ENCODE measurements around the gene POLE.

Gene POLE

DNA sequence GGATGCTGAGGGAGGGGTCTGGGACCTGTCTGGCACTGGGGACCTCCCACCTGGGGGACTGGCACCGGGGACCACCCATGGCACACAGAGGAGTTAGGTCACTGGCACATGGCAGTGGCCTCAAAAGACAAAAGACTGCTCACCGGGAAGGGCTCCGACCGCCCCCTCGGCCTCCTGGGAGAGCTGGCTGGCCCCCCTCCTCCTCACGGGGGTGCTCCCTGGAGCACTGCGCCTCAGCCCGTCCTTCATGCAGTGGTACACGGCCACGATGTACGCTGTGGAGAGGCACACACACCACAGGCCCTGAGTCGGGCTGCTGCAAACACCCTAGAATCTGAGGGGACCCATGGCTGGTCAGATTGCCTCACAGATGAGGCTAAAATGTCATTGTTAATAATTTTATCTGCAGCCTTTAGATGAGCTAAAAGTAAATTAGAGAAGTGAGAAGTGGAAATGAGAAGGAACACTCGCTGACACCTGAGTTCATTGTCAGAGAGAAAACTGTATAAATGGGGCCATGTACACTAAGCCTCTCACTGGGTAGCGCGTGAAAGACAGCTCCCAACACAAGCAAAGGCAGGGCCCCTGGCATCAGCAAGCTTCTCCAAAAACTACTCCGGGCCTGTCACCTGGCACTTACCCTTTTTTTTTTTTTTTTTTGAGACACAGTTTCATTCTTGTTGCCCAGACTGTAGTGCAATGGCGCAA, 54.5 kb downstream of the POLE start:
- DNase-seq (ENCODE audit: low spot score) = no peak

- no peak for DNase-seq (ENCODE audit: low spot score)
Observed at GRCh38 chr12:132631666-132632065, 55.5 kb downstream of the POLE start.

DNA sequence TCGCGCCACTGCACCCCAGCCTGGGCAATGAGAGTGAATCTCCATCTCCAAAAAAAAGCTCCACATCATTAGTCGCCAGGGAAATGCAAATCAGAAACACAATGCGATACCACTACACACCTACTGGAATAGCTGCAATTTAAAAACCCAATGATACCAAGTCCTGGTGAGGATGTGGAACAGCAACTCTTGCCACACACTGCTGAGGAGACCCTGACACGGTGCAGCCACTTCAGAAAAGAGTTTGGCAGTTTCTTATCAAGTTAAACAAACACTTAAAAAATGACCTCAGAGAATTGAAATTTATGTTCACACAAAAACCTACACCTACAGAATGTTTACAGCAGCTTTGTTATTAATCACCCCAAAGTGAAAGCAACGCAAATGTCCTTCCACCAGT, 56.5 kb downstream of the POLE start:
- DNase-seq (ENCODE audit: low spot score) = no peak

GRCh38 chr12:132629330-132629729, 57.8 kb downstream of the POLE start:
- no peak for DNase-seq (ENCODE audit: low spot score)

- no peak for DNase-seq (ENCODE audit: low spot score)
Observed at GRCh38 chr12:132625731-132626430, 61.3 kb downstream of the POLE start.

DNA sequence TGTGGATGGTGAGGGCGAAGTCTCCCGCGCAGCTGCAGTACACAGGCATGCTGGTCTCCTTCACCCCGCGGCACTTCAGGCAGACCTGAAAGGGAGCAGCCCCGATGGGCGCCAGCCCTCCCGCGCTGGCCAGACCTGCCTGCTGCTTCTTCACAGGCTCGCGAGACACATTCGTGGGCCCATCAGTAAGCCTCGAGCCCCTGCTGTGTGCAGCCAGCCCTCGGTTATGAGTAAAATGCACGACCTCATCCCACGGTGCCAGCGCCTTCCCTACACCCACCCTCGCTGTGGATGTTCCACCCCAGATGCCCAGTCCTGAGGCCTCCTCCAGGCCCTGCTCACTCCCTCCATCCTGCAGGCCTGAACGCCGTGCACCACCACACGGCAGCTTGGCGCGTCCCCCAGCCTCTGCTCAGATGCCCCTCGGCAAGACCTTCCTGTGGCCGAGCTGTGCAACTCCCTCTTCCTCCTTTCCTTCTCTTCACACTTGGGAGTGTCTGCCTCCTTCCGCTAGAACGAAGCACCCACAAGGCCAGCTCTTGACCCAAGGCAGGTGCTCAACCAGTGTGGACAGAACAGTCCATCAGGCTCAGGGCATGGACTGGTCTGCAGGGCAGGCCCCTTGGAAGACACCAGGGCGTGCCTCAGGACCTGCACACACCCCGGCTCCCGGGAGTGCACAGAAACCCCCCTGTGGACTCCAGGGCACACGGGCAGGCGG, 62.1 kb downstream of the POLE start:
- DNase-seq (ENCODE audit: low spot score) = no peak

GRCh38 chr12:132624186-132624855, 62.8 kb downstream of the POLE start:
- DNase-seq (ENCODE audit: low spot score) = no peak

GRCh38 chr12:132623072-132623869, 63.9 kb downstream of the POLE start:
- no peak for DNase-seq (ENCODE audit: low spot score)

GRCh38 chr12:132622437-132623071, 64.6 kb downstream of the POLE start:
- no peak for DNase-seq (ENCODE audit: low spot score)

GRCh38 chr12:132621657-132622435, 65.3 kb downstream of the POLE start:
- no peak for DNase-seq (ENCODE audit: low spot score)

GRCh38 chr12:132620899-132621656, 66.1 kb downstream of the POLE start:
- no peak for DNase-seq (ENCODE audit: low spot score)

DNA sequence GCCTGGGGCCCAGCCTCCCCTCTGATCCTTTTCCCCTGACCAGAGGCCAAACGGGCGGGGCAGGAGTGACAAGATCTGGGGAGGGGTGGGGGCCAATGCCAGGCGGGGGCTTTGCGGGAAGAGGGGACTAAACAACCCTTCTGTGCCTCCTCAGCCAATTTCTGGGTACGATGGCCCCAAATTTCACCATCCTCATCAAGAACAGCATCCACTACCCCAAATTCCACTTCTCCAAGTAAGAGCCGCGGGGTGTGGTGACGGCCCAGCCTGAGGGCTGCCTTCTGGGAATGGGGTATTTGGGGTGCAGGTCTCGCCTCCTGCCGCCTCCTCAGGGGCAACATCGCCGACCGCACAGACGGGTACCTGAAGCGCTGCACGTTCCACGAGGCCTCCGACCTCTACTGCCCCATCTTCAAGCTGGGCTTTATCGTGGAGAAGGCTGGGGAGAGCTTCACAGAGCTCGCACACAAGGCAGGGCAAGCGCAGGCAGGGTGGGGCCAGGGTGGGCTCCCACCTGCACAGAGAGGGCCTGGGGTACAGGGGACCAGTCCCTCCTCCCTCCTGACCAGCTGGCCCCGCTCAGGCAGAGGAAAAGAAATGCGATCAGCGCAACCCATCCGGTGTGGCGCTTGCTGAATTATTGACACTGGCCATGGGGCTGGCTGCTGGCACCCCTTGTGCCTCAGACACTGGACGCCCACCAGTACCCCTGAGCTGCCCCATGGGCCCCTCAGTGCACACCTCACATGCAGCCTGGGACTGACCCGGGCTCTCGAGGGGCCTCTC, 66.8 kb downstream of the POLE start:
- DNase-seq (ENCODE audit: low spot score) = no peak

GRCh38 chr12:132619386-132620112, 67.6 kb downstream of the POLE start:
- DNase-seq (ENCODE audit: low spot score) = no peak

DNA sequence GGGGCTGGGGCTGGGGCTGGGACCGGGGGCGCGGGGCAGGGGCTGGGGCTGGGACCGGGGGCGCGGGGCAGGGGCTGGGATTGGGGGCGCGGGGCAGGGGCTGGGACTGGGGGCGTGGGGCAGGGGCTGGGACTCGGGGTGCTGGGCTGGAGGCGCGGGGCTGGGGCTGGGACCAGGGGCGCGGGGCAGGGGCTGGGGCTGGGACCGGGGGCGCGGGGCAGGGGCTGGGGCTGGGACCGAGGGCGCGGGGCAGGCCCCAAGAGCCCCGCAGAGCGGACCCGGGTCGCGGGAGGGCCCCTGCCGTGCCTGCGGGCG, 68.1 kb downstream of the POLE start:
- DNase-seq (ENCODE audit: low spot score) = no peak

GRCh38 chr12:132618683-132619043, 68.5 kb downstream of the POLE start, which contains the start of gene P2RX2:
TSS of gene P2RX2 (plus strand) at chr12:132618776. CDS start at chr12:132618817, 41 bp downstream.
- no peak for DNase-seq (ENCODE audit: low spot score)

DNA sequence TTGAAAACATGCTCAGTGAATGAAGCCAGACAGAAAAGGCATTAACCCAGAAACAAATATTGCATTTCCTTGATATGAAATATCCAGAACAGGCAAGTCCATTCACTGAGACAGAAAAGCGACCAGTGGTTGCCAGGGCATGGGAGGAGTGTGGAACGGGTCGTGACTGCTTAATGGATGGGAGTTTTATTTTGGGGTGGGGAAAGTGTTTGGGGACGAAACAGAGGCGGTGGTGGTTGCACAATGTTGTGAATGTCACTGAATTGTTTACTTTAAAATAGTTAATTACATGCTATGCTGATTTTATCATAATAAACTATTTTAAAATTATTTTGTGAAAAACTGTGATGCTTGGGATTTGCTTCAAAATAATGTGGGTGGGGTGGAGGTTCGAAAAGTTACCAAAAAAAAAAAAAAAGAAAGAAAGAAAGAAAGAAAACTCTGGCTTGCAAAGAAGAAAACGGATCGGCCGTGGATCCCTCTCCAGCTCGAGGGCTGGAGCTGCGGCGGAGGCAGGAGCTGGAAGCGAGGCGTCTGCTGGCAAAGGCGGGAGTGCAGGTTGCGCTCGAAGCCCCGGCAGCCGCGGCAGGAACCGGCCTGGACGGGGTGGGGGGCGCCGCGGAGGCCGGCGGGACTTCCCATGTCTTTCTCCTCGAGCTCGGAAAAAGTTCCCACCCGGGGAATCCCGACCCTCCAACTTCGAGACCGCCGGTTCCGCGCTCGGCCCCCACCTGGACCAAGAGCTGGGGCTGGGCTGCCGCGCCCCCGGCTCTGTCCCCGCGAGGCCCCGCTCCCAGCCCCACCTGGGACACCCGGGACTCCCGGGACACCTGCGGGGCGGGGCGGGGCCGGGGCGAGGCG, 69.1 kb downstream of the POLE start:
- no peak for DNase-seq (ENCODE audit: low spot score)

DNA sequence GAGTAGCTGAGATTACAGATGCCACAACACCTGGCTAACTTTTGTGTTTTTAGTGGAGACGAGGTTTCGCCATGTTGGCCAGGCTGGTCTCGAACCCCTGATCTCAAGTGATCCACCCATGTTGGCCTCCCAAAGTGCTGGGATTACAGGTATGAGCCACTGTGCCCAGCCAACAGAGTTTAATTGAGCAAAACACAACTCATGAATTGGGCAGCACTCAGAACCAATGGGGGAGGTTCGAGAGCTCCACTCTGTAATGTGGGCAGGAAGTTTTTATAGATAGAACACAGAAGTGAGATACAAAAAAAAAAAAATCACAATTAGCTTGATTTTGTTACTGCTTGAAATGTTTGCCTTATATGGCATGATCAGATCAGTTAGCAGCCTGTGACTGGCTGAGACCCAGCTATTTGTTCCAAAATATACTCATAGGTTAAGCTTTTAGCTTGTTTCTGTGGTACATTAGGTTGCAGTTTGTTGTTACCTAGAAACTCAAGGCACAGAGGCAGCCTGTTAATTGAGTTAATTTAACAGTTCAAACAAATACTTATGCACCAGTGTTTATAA, 69.9 kb downstream of the POLE start:
- DNase-seq (ENCODE audit: low spot score) = no peak

All from LoVo (cell line).